Gastrocnemius medialis (tissue), 4 donors: ENCODE measurements around the gene MKKS.

Source experiments
- CTCF ChIP-seq, 5 experiments: fragments of 450-650 bp in 3 of 5; fragments of 200-600 bp in 2 of 5; sonication (generic) in 2 of 5; IDR thresholded peaks in 4 of 5; conservative IDR thresholded peaks in 1 of 5; 1 replicate in 4 of 5; 2 replicates in 1 of 5; pipeline ENCODE4 v1.5.1; 2016 to 2019; ENCODE audit warnings: antibody characterized with exemption in 5 of 5, mild to moderate bottlenecking in 3 of 5, moderate library complexity in 3 of 5
- POLR2A ChIP-seq, 2 donors: fragments of 450-650 bp; IDR thresholded peaks; one replicate each; pipeline ENCODE4 v1.6.1; 2017; ENCODE audit warnings: antibody characterized with exemption in 2 of 2, mild to moderate bottlenecking in 2 of 2, moderate library complexity in 2 of 2

DNA sequence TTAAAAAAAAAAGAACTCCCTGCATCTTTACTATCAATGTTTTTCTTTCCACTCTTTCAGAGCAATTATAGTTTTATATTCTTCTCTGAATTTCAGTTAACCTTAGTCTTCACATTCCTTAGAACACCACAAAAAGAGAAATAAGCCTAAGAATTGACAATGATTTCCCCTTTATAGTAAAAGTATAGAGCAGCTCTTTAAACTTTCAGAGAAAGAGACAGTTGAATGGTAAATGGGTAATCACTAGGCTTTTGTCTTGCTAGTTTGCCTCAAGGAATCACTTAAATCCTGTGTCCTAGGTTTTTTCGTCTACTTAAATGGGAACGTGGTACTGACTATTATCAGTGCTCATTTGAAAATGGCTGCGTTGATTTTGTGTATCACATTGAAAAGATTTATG lies 32.8 kb upstream of the MKKS start:
- TF ChIP-seq POLR2A (IDR thresholded peaks at IDR 0.05): no peak
- TF ChIP-seq CTCF (IDR thresholded peaks at IDR 0.05 in 4 of 5, conservative IDR thresholded peaks at IDR 0.05 in 1 of 5): no peak
